ENCODE results near the gene CCL1. TPM values are rescaled to one million over a fixed set of nuclear protein-coding genes. Genes with fewer than 3 reads are reported as not detected.

Gene CCL1, protein sequence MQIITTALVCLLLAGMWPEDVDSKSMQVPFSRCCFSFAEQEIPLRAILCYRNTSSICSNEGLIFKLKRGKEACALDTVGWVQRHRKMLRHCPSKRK
- total RNA-seq = not detected in 2 replicates

DNA sequence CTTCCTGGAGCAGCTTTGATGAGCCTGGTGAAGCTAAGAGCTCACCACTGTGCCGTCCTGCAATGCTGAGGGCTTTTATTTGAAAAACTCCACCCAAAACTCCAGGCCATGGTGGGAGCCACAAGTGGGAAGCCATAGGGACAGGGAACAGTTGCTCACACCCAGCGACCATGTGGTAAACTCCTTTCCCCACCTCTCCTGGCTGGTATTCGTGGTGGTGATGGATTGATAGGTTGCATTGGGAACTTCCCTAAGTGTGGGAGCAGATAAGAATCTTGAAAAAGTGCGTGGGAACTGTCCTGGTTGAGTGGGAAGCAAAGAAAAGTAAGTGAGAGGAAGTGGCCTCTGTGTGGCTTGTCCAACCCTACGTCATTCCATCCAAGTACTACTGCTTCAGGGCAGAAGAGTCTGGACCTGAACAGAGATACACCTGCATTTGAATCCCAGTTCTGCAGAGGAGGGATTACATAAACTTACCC, at the start of gene CCL1:
TSS of gene CCL1 (minus strand) at position 51 of the 479 bp plus-strand sequence. CDS start 72 bp downstream, outside the sequence.

DNA sequence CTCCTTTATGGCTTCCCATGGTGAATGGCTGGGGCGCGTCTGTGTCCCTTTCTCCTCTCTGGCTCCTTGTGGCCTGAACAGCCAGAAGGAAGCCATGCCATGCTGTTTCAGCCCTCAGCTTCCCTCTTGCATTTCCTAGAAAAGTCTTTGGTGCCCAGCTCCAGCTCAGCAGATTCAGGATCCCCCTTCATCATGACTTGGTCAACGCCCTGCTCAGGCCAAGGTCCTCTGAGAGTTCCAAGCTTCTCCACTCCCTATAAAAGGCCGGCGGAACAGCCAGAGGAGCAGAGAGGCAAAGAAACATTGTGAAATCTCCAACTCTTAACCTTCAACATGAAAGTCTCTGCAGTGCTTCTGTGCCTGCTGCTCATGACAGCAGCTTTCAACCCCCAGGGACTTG, 6.8 kb downstream of the CCL1 start, which contains the start of gene CCL13:
TSS of gene CCL13 (plus strand) at position 287 of the 400 bp plus-strand sequence. CDS start at position 334, 47 bp downstream.

DNA sequence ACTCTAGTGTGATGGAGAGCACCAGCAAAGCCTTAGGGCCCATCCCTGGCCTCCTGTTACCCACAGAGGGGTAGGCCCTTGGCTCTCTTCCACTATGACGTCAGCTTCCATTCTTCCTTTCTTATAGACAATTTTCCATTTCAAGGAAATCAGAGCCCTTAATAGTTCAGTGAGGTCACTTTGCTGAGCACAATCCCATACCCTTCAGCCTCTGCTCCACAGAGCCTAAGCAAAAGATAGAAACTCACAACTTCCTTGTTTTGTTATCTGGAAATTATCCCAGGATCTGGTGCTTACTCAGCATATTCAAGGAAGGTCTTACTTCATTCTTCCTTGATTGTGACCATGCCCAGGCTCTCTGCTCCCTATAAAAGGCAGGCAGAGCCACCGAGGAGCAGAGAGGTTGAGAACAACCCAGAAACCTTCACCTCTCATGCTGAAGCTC, 44.0 kb downstream of the CCL1 start, which contains the start of gene CCL8:
TSS of gene CCL8 (plus strand) at position 397 of the 445 bp plus-strand sequence. CDS start 67 bp downstream, outside the sequence.

Other genes with a start within 250 kb of the CCL1 start
- gene CCL2, start 107.9 kb downstream of the CCL1 start, total RNA-seq = not detected in 2 replicates
- not detected in 2 replicates for gene CCL7, start 93.0 kb downstream of the CCL1 start, total RNA-seq
- gene CCL11, start 77.5 kb downstream of the CCL1 start, total RNA-seq = not detected in 2 replicates
- gene CCL8, start 43.8 kb downstream of the CCL1 start, total RNA-seq = not detected in 2 replicates
- not detected in 2 replicates for gene CCL13, start 6.8 kb downstream of the CCL1 start, total RNA-seq
- not detected in 2 replicates for gene TMEM132E, start 216.3 kb upstream of the CCL1 start, total RNA-seq